ENCODE measurements around the gene DEFB131B.

DNA sequence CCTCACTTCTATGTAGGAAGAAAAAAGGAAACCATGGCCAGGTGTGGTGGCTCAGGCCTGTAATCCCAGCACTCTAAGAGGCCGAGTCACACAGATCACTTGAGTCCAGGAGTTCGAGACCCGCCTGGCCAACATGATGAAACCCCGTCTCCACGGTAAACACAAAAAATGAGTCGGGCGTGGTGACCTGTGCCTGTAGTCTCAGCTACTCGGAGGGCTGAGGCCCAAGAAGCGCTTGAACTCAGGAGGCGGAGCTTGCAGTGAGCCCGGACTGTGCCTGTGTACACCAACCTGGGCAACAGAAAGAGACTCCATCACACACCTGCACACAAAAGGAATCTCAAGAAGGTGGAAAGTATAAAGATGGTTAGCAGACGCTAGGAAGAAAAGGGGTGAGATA is 17.7 kb downstream of the DEFB131B start:
- TF ChIP-seq ESRRA (IDR thresholded peaks at IDR 0.05; ENCODE audit: borderline replicate concordance, low read depth) (no peak), NELFE (IDR thresholded peaks at IDR 0.05; ENCODE audit: insufficient read depth, insufficient read length) (no peak), CBX5 (IDR thresholded peaks at IDR 0.05; ENCODE audit: borderline replicate concordance, low read depth) (no peak), TBP (optimal IDR thresholded peaks at IDR 0.05; ENCODE audit: low read depth, low read length) (no peak), EZH2 (IDR thresholded peaks at IDR 0.05; ENCODE audit: borderline replicate concordance, low read depth, low read length) (no peak), CEBPB (tag; IDR thresholded peaks at IDR 0.05) (no peak), ZBTB8A (IDR thresholded peaks at IDR 0.05; ENCODE audit: partially characterized antibody) (no peak)
- TF ChIP-seq, protein P1, sequence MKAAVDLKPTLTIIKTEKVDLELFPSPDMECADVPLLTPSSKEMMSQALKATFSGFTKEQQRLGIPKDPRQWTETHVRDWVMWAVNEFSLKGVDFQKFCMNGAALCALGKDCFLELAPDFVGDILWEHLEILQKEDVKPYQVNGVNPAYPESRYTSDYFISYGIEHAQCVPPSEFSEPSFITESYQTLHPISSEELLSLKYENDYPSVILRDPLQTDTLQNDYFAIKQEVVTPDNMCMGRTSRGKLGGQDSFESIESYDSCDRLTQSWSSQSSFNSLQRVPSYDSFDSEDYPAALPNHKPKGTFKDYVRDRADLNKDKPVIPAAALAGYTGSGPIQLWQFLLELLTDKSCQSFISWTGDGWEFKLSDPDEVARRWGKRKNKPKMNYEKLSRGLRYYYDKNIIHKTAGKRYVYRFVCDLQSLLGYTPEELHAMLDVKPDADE (conservative IDR thresholded peaks at IDR 0.05; ENCODE audit: control insufficient read depth, low read depth, low read length), result no peak
- TF ChIP-seq, protein P2, sequence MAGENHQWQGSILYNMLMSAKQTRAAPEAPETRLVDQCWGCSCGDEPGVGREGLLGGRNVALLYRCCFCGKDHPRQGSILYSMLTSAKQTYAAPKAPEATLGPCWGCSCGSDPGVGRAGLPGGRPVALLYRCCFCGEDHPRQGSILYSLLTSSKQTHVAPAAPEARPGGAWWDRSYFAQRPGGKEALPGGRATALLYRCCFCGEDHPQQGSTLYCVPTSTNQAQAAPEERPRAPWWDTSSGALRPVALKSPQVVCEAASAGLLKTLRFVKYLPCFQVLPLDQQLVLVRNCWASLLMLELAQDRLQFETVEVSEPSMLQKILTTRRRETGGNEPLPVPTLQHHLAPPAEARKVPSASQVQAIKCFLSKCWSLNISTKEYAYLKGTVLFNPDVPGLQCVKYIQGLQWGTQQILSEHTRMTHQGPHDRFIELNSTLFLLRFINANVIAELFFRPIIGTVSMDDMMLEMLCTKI (IDR thresholded peaks at IDR 0.05; ENCODE audit: partially characterized antibody), result no peak
- TF ChIP-seq, protein P3, sequence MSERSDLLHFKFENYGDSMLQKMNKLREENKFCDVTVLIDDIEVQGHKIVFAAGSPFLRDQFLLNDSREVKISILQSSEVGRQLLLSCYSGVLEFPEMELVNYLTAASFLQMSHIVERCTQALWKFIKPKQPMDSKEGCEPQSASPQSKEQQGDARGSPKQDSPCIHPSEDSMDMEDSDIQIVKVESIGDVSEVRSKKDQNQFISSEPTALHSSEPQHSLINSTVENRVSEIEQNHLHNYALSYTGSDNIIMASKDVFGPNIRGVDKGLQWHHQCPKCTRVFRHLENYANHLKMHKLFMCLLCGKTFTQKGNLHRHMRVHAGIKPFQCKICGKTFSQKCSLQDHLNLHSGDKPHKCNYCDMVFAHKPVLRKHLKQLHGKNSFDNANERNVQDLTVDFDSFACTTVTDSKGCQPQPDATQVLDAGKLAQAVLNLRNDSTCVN (CRISPR knock-in tag; IDR thresholded peaks at IDR 0.05), result no peak
- TF ChIP-seq, protein P4, sequence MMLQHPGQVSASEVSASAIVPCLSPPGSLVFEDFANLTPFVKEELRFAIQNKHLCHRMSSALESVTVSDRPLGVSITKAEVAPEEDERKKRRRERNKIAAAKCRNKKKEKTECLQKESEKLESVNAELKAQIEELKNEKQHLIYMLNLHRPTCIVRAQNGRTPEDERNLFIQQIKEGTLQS (IDR thresholded peaks at IDR 0.05), result no peak
- TF ChIP-seq, protein P4 (CRISPR knock-in tag; conservative IDR thresholded peaks at IDR 0.05), result no peak

Measured in K562 (cell line).